ENCODE data around the gene ST3GAL3.

The ST3GAL3 gene

DNA sequence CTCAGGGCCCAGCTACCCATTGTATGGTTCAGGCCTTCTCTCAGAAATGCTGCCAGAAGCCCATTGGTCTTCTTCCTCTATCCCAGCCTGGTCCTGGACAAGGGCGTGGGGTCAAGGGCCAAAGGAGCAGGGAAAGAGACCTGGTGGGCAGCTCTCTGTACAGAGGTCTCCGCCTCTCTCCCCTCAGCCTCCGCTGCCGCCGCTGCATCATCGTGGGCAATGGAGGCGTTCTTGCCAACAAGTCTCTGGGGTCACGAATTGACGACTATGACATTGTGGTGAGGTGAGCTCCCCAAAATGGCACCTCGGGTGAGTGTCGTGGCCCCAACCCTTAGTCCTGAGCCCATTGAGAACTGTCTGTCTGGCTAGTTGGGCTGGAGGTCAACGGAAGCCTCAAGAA, 191.6 kb downstream of the ST3GAL3 start:
- no peak overlapping the region for H3K4me3 ChIP-seq (ENCODE audit: low read length)
- DNase-seq (ENCODE audit: low read depth): no peak
- TF ChIP-seq, protein P1, sequence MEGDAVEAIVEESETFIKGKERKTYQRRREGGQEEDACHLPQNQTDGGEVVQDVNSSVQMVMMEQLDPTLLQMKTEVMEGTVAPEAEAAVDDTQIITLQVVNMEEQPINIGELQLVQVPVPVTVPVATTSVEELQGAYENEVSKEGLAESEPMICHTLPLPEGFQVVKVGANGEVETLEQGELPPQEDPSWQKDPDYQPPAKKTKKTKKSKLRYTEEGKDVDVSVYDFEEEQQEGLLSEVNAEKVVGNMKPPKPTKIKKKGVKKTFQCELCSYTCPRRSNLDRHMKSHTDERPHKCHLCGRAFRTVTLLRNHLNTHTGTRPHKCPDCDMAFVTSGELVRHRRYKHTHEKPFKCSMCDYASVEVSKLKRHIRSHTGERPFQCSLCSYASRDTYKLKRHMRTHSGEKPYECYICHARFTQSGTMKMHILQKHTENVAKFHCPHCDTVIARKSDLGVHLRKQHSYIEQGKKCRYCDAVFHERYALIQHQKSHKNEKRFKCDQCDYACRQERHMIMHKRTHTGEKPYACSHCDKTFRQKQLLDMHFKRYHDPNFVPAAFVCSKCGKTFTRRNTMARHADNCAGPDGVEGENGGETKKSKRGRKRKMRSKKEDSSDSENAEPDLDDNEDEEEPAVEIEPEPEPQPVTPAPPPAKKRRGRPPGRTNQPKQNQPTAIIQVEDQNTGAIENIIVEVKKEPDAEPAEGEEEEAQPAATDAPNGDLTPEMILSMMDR (conservative IDR thresholded peaks at IDR 0.05; ENCODE audit: low read length): no peak

DNA sequence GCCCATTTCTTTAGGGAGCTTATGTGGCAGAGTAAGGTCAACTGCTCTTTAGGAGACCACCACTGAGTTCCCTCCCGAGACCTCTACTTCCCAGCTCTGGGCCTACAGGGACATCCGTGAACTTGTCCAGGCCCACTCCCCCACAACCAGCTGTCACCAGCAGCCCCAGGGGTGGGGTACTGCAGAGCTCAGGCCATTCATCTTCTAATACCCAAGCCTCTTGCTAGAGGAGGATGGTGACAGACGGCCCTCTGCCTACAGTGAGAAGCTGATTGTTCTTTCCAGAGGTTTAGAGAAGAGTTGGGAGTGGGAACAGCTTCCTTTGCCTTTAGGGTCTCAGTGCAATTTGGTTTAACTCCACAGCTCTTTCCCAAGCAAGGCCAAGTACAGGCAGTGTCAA, 193.1 kb downstream of the ST3GAL3 start:
- DNase-seq (ENCODE audit: low read depth): no peak
- TF ChIP-seq, protein P1 (conservative IDR thresholded peaks at IDR 0.05; ENCODE audit: low read length): no peak
- H3K4me3 ChIP-seq (ENCODE audit: low read length): no peak overlapping the region

DNA sequence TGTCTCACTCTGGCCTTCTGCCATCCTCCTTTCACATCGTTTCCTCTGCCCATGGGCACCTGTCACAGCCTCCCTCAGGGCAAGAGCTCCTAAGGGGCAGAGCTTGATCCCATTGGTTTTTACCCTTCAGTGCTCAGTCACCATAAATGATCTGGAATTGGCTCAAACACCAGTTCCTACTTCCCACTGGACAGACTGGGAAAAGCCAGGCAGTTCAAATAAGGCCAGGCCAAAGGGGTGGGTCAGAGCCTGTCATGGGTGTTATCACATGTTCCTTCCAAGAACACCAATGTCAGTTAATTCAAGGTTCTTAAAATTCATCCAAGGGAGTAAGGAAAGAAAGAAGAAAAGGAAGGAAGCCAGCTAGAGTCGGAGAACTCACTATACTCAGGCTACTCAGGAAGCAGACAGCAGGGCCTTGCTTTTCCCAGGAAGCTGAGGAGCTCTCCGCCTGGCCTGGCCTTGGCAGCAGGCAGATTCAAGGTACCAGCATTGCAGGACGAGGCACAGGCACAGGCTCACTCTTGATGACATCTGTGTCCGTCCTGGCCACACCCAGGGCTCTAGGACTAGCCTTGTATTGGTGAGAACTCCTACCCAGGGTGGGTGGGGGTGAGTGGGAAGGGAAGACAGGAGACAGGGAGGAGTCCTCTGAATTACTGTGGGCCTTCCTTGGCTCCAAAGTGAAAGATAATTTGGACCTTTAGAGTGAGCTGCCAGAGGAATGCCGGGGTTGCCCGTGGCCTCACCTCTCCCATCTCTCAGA, 194.0 kb downstream of the ST3GAL3 start:
- TF ChIP-seq, protein P1 (conservative IDR thresholded peaks at IDR 0.05; ENCODE audit: low read length): no peak
- no peak for DNase-seq (ENCODE audit: low read depth)
- H3K4me3 ChIP-seq (ENCODE audit: low read length): no peak overlapping the region

DNA sequence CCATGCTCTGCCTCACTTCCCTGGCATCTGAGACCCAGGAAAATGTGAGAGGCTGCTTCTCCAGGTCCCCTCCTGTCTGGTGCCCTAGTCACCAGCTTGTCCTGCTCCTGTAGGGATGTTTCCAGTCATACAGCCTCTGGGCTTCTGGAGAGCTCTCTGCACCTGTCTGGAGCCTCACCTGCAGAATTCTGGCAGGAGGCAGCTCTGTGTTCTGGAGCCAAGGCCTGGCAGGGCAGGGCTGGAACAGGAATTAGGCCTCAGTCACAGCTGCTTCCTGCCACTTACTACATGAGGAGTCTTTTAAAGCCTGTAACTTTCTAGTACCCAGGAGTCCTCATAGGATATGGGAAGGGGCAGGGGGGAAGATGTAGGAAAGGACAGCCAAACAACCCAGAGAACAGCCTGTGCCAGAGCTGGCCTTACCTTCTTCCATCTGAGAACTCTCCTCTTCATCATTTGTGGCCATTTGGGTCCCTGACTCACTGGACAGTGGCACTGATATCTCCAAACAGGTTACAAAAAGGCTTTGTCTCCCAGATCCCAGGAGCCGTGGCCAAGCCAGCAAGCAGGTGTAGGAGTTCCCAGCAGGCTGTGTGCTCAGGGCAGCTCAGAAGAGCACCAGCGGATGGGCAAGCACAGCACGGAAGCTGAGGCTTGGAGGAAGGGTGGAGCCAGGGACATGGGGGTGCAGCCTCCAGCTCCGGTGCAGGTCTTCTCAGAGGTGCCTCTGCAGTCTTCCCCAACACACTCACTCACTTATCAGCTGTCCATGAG, 194.9 kb downstream of the ST3GAL3 start:
- TF ChIP-seq, protein P1 (conservative IDR thresholded peaks at IDR 0.05; ENCODE audit: low read length): no peak
- DNase-seq (ENCODE audit: low read depth): no peak
- no peak overlapping the region for H3K4me3 ChIP-seq (ENCODE audit: low read length)

DNA sequence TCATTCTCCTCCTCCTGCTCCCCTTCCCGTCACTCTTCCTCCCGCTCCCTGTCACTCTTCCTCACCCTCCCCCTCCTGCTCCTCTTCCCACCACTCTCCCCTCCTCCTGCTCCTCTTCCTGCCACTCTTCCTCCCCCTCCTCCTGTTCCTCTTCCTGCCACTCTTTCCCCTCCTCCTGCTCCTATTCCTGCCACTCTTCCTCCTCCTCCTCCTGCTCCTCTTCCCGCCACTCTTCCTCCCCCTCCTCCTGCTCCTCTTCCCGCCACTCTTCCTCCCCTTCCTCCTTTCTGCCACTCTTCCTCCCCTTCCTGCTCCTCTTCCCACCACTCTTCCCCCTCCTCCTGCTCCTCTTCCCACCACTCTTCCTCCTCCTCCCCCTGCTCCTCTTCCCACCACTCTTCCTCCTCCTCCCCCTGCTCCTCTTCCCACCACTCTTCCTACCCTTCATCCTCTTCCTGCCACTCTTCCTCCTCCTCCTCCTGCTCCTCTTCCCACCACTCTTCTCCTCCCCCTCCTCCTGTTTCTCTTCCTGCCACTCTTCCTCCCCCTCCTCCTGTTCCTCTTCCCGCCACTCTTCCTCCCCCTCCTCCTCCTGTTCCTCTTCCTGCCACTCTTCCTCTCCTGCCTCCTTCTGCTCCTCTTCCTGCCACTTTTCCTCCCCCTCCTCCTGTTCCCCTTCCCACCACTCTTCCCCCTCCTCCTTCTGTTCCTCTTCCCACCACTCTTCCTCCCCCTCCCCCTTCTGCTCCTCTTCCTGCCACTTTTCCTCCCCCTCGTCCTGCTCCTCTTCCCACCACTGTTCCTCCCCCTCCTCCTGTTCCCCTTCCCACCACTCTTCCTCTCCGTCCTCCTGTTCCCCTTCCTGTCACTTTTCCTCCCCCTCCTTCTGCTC, 197.6 kb downstream of the ST3GAL3 start:
- H3K4me3 ChIP-seq (ENCODE audit: low read length): no peak overlapping the region
- no peak for DNase-seq (ENCODE audit: low read depth)
- TF ChIP-seq, protein P1 (conservative IDR thresholded peaks at IDR 0.05; ENCODE audit: low read length): no peak

DNA sequence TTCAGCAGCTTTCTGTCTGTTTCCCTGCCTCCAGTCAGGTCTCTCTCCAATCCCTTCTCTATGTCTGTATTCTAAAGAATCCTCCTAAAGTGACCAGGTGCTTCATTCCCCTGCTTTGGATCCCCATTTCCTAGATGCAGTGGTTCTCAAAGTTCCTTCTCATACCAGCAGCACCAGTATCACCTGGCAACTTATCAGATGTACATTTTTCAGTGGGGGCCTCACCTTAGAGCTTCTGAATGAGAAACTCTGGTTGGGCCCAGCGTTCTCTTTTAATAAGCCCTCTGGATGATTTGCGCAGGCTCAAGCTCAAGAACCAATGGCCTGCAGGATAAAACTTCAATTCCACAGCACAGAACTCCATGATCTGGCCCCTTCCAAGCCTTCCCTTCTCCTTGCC, 200.9 kb downstream of the ST3GAL3 start:
- no peak overlapping the region for H3K4me3 ChIP-seq (ENCODE audit: low read length)
- TF ChIP-seq, protein P1 (conservative IDR thresholded peaks at IDR 0.05; ENCODE audit: low read length): no peak
- no peak for DNase-seq (ENCODE audit: low read depth)

All from AG10803 (cell line).